Psoas muscle (tissue), 8 donors: Measurements from ENCODE around the gene ZAR1. TPM values are rescaled to one million over a fixed set of nuclear protein-coding genes. Genes with fewer than 3 reads are reported as not detected.
A peak's percentile ranks its signal among the peaks of the same experiment; 100 is the strongest.

Experiments
- ATAC-seq, 4 donors: fragments of 200-7000 bp; cut with Tn5 transposase; one replicate each; pipeline ENCODE4 v1.9.1; 2020; ENCODE audit warnings: moderate library complexity in 3 of 4, mild to moderate bottlenecking in 2 of 4
- DNase-seq, 2 donors: peaks; one replicate each; pipeline ENCODE4 v3.0.0-alpha.2; 2020
- H3K27ac ChIP-seq: fragments of 200-600 bp; one replicate; pipeline ENCODE4 v1.8.0; 2022
- H3K27me3 ChIP-seq, 3 donors: fragments of 200-600 bp in 1 of 3; one replicate each; pipeline versions ENCODE4 v1.6.1 to v1.8.0; 2013 to 2022; ENCODE audit warnings: low read length in 2 of 3, mild to moderate bottlenecking in 2 of 3, moderate library complexity in 1 of 3; ENCODE audit not compliant: insufficient read depth in 3 of 3
- H3K36me3 ChIP-seq, 2 donors: fragments of 200-600 bp in 1 of 2; one replicate each; pipeline versions ENCODE4 v1.6.1 to v1.8.0; 2013 to 2022; ENCODE audit warnings: low read depth in 1 of 2, mild to moderate bottlenecking in 1 of 2, moderate library complexity in 1 of 2; ENCODE audit not compliant: insufficient read depth in 1 of 2
- H3K4me1 ChIP-seq: fragments of 200-600 bp; one replicate; pipeline ENCODE4 v1.8.0; 2022
- H3K4me3 ChIP-seq: fragments of 200-600 bp; one replicate; pipeline ENCODE4 v1.8.0; 2022; ENCODE audit warnings: mild to moderate bottlenecking
- H3K9me3 ChIP-seq: fragments of 200-600 bp; one replicate; pipeline ENCODE4 v1.8.0; 2022
- CTCF ChIP-seq: fragments of 200-600 bp; IDR thresholded peaks from one replicate; pipeline ENCODE4 v1.8.0; 2022; ENCODE audit warnings: antibody characterized with exemption
- WGBS, 3 donors: extraction: QIAGEN DNeasy Blood & Tissue Kit; methylation state at CpG; one replicate each; pipeline versions ENCODE4 v1.1.6 to v1.1.7; 2013; 5-methylcytosine and 5-hydroxymethylcytosine counted together
- intact Hi-C, 2 donors: fragments of 100-400 bp; cut with DNase I; formaldehyde crosslinking; loops; one replicate each; pipeline versions ENCODE4 v1.11.0 to v1.14.2; 2022
- polyA plus RNA-seq, 3 donors: library from polyadenylated mRNA; stranded (reverse); fragments of 200-250 nt; gene quantifications; one replicate each; pipeline ENCODE4 v1.2.3, GENCODE V29; 2013
- total RNA-seq, 4 donors: library from RNA; stranded (reverse); fragmentation: NEBNext Ultra II Directional in 2 of 4; extraction: Animal tissue kit (Norgen Biotek cat#: 25700) in 2 of 4; gene quantifications; one replicate each; pipeline versions ENCODE4 v1.2.1 to v1.2.4, GENCODE V29; 2021 to 2023
- donor health status: healthy with polysubstance abuse.
- donor health status: DM: no; HTN: no; CAD: no; lungs with moderate emphysema.
- donor health status: Bipolar disorder and iron deficiency.
- donor health status: healthy.
- donor health status: DM: yes; HTN: yes; CAD: no.
- donor health status: DM: no; HTN: no; CAD: no.
- donor health status: DM: no; HTN: no; CAD: no.
- donor health status: DM: yes; HTN: yes; CAD: no.

ZAR1 gene
- total and polyA plus RNA-seq, 7 donors, result not detected

- WGBS, 3 donors, result 88 to 89% (median 88%) methylated on average over 6 of the region's 6 CpGs
- H3K4me3 ChIP-seq, result no peak overlapping the region
- H3K9me3 ChIP-seq, result no peaks in the 10 kb centered on the region
- H3K4me1 ChIP-seq, result no peaks in the 10 kb centered on the region
- no peak overlapping the region for H3K27ac ChIP-seq
- no peak for DNase-seq
- ATAC-seq, result no peak
- no peaks in the 10 kb centered on the region for H3K36me3 ChIP-seq
- no peak for TF ChIP-seq CTCF
- intact Hi-C loops, result no loop called here
- H3K27me3 ChIP-seq, result peaks cover 0 to 3% (median 1%) of the 10 kb centered on the region in 3 donors
Observed at GRCh38 chr4:48475770-48476169, 14.3 kb upstream of the ZAR1 start.

- H3K27ac ChIP-seq, result no peak overlapping the region
- WGBS, 3 donors, result 65 to 71% (median 71%) methylated on average over 2 of the region's 2 CpGs
Observed at GRCh38 chr4:48478273-48478672, 11.8 kb upstream of the ZAR1 start.

GRCh38 chr4:48481581-48481980, 8.5 kb upstream of the ZAR1 start:
- intact Hi-C loops, result loop anchor here in 1 of 2 donors (10.0 kb wide), 1 partner anchor 157 kb away; no protein-coding TSS in a partner anchor
- no peak for DNase-seq
- ATAC-seq, result no peak
- Histone ChIP-seq H3K4me3 (no peak overlapping the region), H3K4me1 (no peaks in the 10 kb centered on the region), H3K9me3 (no peaks in the 10 kb centered on the region), H3K27me3 (peaks cover 0 to 50% (median 21%) of the 10 kb centered on the region in 3 donors), H3K36me3 (no peaks in the 10 kb centered on the region), H3K27ac (no peak overlapping the region)
- TF ChIP-seq CTCF, result no peak
- 81 to 93% (median 91%) methylated on average over 1 of the region's 1 CpG for WGBS, 3 donors

More at GRCh38 chr4:48478273-48478672, 11.8 kb upstream of the ZAR1 start:
- ATAC-seq (no peak), DNase-seq (no peak)
- intact Hi-C loops, result no loop called here
- H3K4me1 ChIP-seq, result no peaks in the 10 kb centered on the region
- TF ChIP-seq CTCF, result no peak
- H3K27me3 ChIP-seq, result peaks cover 3 to 17% (median 4%) of the 10 kb centered on the region in 3 donors
- no peak overlapping the region for H3K4me3 ChIP-seq
- no peaks in the 10 kb centered on the region for H3K36me3 ChIP-seq
- H3K9me3 ChIP-seq, result no peaks in the 10 kb centered on the region

GRCh38 chr4:48483006-48483776, 6.9 kb upstream of the ZAR1 start, which contains the start of gene SLC10A4:
TSS of gene SLC10A4 (plus strand) at chr4:48483343. CDS start at chr4:48483562, 219 bp downstream.
- Histone ChIP-seq H3K9me3 (no peaks in the 10 kb centered on the region), H3K36me3 (no peaks in the 10 kb centered on the region), H3K4me1 (no peaks in the 10 kb centered on the region), H3K27me3 (peaks cover 0 to 64% (median 24%) of the 10 kb centered on the region in 3 donors), H3K27ac (no peak within 1 kb of the TSS), H3K4me3 (peak within 1 kb of the TSS; percentile 54)
- 2% methylated on average over 34 to 85 of the region's 85 CpGs for WGBS, 3 donors
- no peak for TF ChIP-seq CTCF
- ATAC-seq, result peak in 1 of 4 donors; percentile 19
- intact Hi-C loops, result loop anchor here in 1 of 2 donors (10.0 kb wide), 1 partner anchor 158 kb away; no protein-coding TSS in a partner anchor
- peak in 1 of 2 donors; percentile 18 for DNase-seq
